GM19043 (cell line): ENCODE measurements around the gene GLT8D2.
A peak's percentile ranks its signal among the peaks of the same experiment; 100 is the strongest.

Source experiments
- ATAC-seq: cut with Tn5 transposase; IDR thresholded peaks from one replicate; pipeline ENCODE4 v1.9.1; 2021; ENCODE audit warnings: low read depth; ENCODE audit not compliant: unreplicated experiment

GLT8D2 gene

DNA sequence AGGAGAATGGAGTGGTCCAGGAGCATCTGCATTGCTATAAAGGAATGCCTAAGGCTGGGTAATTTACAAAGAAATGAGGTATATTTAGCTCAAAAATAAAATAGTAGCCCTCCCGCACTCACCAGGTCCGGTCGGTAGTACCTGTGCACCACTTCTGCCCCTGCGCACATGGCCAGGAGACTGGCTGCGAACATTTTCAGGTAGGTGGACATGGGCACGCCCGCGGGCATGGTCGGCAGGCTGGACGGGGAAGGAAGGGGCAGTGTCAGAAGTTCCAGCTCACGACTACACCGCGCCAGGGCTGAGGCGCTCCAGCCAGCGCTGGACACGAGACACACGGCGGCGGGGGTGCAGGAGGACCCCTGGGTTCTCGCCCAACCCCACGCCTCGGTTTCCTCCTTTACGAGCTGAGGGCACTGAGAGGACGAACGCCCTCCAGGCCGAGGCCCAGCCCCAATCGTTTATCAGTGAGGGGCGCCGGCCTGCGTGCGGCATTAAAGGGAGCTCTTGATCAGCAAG is 93.4 kb downstream of the GLT8D2 start:
- peak; percentile 13 for ATAC-seq

DNA sequence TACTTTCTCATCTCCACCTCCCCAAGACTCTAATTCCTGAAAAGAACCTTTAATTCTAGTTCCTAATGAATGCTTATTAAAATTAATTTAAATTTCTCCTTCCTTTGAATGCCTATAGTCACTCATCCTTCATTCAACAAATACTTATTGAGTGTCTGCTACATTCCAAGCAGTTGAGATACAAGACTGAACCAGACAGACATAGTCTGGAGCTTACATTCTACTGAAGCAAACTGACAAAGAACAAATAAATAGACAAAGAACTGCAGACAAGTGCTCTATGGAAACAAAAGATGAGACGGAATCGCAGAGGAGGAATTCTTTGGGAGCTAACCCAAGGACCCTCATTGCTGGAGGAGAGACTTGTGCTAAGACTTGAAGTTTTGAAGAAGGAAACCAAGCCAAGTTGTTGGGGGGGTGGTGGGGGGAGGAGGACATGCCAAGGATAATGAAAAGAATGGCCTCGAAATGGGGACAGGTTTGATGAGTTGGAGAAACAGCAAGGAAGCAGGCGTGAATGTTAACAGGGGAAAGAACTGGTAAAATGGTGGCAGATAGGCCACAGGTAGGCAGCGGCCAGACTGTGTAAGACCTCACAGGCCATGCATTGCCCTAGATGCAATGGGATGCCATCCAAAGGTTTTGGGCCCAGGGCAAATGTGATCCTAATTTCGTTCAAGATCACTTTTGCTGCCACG is 94.0 kb downstream of the GLT8D2 start:
- no peak for ATAC-seq

DNA sequence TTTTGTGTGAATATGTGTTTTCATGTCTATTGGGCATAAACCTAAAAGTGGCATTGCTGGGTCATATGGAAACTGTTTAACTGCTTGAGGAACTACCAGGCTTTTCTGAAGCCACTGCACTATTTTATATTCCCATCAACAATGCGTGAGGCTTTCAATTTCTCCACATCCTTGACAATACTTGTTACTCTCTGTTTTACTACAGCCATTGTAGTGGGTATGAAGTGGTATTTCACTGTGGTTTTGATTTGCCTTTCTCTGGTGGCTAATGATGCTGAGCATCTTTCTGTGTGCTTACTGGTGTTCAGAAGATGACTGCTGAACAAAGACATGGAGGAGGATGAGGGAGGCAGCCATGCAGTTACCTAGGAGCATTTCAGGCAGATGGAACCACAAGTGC is 97.5 kb downstream of the GLT8D2 start:
- ATAC-seq: no peak

DNA sequence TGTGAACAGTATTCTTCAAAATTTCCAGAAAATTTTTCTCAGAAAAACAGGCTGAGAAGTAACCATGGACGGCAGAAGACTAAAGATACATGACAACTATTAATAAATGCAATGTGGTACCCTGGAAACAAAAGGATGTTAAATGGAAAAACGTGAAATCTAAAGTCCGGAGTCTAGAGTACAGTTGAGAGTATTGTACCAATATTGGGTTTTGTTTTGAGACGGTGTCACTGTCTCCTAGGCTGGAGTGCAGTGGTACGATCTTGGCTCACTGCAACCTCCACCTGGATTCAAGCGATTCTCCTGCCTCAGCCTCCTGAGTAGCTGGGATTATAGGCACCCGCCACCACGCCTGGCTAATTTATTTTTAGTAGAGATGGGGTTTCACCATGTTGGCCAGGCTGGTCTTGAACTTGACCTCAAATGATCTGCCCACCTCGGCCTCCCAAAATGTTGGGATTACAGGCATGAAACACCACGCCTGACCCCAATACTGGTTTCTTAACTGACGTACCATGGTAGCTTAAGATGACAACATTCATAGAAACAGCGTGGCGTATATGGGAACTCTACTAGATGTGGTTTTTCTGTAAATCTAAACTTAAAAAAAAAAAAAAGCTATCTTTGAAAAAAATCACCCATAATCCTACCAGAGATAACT is 101.1 kb downstream of the GLT8D2 start:
- no peak for ATAC-seq

DNA sequence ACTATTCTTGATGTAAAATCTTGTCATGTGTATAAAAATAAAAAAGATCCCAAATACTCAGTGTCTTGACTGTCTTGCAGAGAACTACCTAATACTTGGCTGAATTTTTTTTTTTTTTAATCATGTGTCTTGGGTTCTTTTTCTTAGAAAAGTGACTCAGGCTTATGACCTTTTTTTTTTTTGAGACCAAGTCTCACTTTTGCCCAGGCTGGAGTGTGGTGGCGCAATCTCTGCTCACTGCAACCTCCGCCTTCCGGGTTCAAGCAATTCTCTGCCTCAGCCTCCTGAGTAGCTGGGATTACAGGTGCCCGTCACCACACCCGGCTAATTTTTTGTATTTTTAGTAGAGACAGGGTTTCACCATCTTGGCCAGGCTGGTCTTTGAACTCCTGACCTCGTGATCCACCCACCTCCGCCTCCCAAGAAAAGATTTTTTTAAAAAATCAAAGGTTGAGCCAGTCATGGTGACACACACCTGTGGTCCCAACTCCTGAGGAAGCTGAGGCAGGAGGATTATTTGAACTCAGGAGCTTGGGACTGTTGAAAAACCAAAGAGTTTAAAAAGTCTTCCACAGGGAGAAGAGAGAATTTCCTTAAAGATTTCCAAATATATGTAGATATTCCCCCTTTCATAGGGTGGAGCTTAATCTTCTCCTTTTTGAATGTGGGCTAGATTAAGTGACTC is 102.0 kb downstream of the GLT8D2 start:
- no peak for ATAC-seq

GRCh38 chr12:103944964-103945363 is 105.0 kb downstream of the GLT8D2 start:
- no peak for ATAC-seq
